Activated CD4-positive, alpha-beta T cell treated with anti-CD3 and anti-CD28 coated beads, Interleukin-2, amount 10 ng/mL, durations not matched to agents 7 days and 5 days (primary cell): ENCODE results near the gene DCTN1. TPM values are rescaled to one million over a fixed set of nuclear protein-coding genes. Genes with fewer than 3 reads are reported as not detected.
A peak's percentile ranks its signal among the peaks of the same experiment; 100 is the strongest.

Experiments used
- CTCF ChIA-PET: fragments of 350-600 bp; sonication (Branson Sonifier 250); formaldehyde crosslinking; loops from one replicate; lab custom pipeline; 2021; ENCODE audit warnings: antibody characterized with exemption; lab: Charles Lee
- POLR2A ChIA-PET: fragments of 350-600 bp; sonication (Branson Sonifier 250); formaldehyde crosslinking; loops from one replicate; lab custom pipeline; 2021; ENCODE audit warnings: antibody characterized with exemption; lab: Charles Lee
- DNase-seq: peaks from one replicate; pipeline ENCODE4 v3.0.0-alpha.2; 2020
- H3K27ac Mint-ChIP-seq: one replicate; pipeline ENCODE4 v1.8.0; 2021; ENCODE audit warnings: mild to moderate bottlenecking, moderate library complexity, mixed read lengths
- H3K27me3 Mint-ChIP-seq: one replicate; pipeline ENCODE4 v1.8.0; 2021; ENCODE audit warnings: mixed read lengths
- H3K36me3 Mint-ChIP-seq: one replicate; pipeline ENCODE4 v1.8.0; 2021; ENCODE audit warnings: low read depth, mixed read lengths
- H3K4me1 Mint-ChIP-seq: one replicate; pipeline ENCODE4 v1.8.0; 2021; ENCODE audit warnings: mixed read lengths
- H3K4me3 Mint-ChIP-seq: one replicate; pipeline ENCODE4 v1.8.0; 2021; ENCODE audit warnings: mild to moderate bottlenecking, moderate library complexity, mixed read lengths
- H3K9me3 Mint-ChIP-seq: one replicate; pipeline ENCODE4 v1.8.0; 2021; ENCODE audit warnings: mixed read lengths
- total RNA-seq, 2 experiments: library from RNA; stranded (reverse); gene quantifications; one replicate each; pipeline ENCODE4 v1.2.3, GENCODE V29; 2021

Gene DCTN1
- total RNA-seq, 2 experiments from 2014 or later = 106 to 132 TPM

DNA sequence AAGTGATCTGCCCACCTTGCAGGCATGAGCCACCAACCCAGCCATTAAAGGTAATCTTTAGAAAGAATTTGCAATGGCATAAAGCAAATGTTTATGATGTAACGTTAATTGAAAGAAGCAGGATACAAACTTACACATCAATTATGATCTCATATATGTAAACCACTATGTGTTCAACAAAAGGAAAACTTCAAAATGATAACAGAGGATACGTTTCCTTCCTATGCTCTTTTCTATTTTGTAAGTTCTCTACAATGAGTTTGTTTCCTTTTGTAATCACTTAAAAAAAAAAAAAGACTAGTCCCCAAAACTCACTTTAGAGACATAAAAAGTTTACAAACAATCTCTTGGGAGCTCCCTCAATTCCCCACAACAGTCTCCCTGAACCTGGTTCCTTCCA lies 39.9 kb upstream of the DCTN1 start:
- no peak for DNase-seq
- CTCF ChIA-PET = interaction anchor here (0.6 to 2.3 kb wide), 2 partner anchors 29 to 394 kb away, joined by 4 to 7 read pairs; no protein-coding TSS in a partner anchor
- POLR2A ChIA-PET = no interaction called here
- Mint-ChIP-seq H3K4me1 (peaks cover 47% of the 10 kb centered on the region), H3K27me3 (peaks cover 2% of the 10 kb centered on the region), H3K36me3 (peaks cover 18% of the 10 kb centered on the region), H3K27ac (peak overlapping the region; percentile 65), H3K4me3 (peak overlapping the region; percentile 97), H3K9me3 (no peaks in the 10 kb centered on the region)

GRCh38 chr2:74419345-74419744 lies 39.2 kb upstream of the DCTN1 start:
- Mint-ChIP-seq H3K9me3 (no peaks in the 10 kb centered on the region), H3K36me3 (peaks cover 13% of the 10 kb centered on the region), H3K27me3 (peaks cover 2% of the 10 kb centered on the region), H3K4me3 (no peak overlapping the region), H3K27ac (no peak overlapping the region), H3K4me1 (peaks cover 47% of the 10 kb centered on the region)
- ChIA-PET POLR2A (no interaction called here), CTCF (interaction anchor here (0.6 to 2.3 kb wide), 4 partner anchors 28 to 688 kb away, joined by 3 to 7 read pairs (median 4); no protein-coding TSS in a partner anchor)
- no peak for DNase-seq

GRCh38 chr2:74418312-74418711 lies 38.2 kb upstream of the DCTN1 start:
- ChIA-PET CTCF (interaction anchor here (0.6 kb wide), 2 partner anchors 11 to 219 kb away, joined by 3 read pairs; no protein-coding TSS in a partner anchor), POLR2A (no interaction called here)
- Mint-ChIP-seq H3K27ac (no peak overlapping the region), H3K4me3 (no peak overlapping the region), H3K36me3 (peaks cover 12% of the 10 kb centered on the region), H3K27me3 (peaks cover 2% of the 10 kb centered on the region), H3K9me3 (no peaks in the 10 kb centered on the region), H3K4me1 (peaks cover 49% of the 10 kb centered on the region)
- DNase-seq = no peak

- H3K27ac Mint-ChIP-seq = peak overlapping the region; percentile 19
- peaks cover 2% of the 10 kb centered on the region for H3K27me3 Mint-ChIP-seq
- ChIA-PET CTCF (no interaction called here), POLR2A (no interaction called here)
- no peak overlapping the region for H3K4me3 Mint-ChIP-seq
- H3K36me3 Mint-ChIP-seq = peaks cover 6% of the 10 kb centered on the region
- H3K9me3 Mint-ChIP-seq = no peaks in the 10 kb centered on the region
- no peak for DNase-seq
- peaks cover 47% of the 10 kb centered on the region for H3K4me1 Mint-ChIP-seq
Observed at GRCh38 chr2:74417763-74418162, 37.7 kb upstream of the DCTN1 start.

DNA sequence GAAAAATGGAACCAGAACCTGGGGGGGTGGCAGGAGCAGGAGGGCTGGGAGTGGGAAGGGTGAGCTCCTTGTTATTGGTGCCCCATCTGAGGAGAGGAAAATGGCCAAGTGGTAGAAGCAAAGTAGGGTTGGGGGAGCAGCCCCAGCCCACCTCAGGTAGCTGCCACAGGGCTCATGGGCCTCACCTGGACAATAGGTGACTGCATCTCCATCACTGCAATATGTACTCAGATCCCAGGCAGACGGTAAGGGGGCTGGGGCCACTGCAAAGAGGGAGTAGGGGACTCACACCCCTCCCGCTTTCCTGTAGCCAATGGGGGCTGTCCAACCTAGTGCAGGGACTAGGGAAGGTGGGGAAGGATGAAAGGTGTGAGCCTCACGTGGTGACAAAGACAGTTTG lies 37.1 kb upstream of the DCTN1 start:
- Mint-ChIP-seq H3K4me1 (peaks cover 43% of the 10 kb centered on the region), H3K27ac (peak overlapping the region; percentile 19), H3K36me3 (peaks cover 5% of the 10 kb centered on the region), H3K4me3 (no peak overlapping the region), H3K27me3 (peaks cover 2% of the 10 kb centered on the region), H3K9me3 (no peaks in the 10 kb centered on the region)
- CTCF ChIA-PET = no interaction called here
- POLR2A ChIA-PET = no interaction called here
- no peak for DNase-seq

DNA sequence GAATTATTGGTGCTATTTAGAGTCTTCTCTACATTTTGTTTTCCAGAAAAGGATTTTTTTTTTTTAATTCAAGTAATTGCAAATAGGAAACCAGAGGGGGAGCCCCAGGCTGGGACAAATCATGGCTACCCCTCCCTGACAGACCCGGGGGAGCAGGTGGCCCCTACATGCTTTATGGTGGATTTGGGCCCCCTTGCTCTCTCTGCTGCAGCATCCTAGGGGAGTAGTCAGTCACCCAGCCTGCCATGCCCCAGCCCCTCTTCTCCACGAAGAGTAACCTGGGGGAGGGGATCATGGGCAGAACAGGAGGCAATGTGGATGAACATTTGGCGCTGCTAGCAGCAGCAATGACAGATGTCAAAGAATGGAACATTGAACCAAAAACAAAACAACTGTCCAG lies 36.7 kb upstream of the DCTN1 start:
- Mint-ChIP-seq H3K27ac (peak overlapping the region; percentile 19), H3K9me3 (no peaks in the 10 kb centered on the region), H3K4me3 (no peak overlapping the region), H3K27me3 (peaks cover 2% of the 10 kb centered on the region), H3K4me1 (peaks cover 38% of the 10 kb centered on the region), H3K36me3 (peaks cover under 1% of the 10 kb centered on the region)
- no peak for DNase-seq
- ChIA-PET CTCF (interaction anchor here (1.4 kb wide), 1 partner anchor 25 kb away, joined by 3 read pairs; no protein-coding TSS in a partner anchor), POLR2A (no interaction called here)

DNA sequence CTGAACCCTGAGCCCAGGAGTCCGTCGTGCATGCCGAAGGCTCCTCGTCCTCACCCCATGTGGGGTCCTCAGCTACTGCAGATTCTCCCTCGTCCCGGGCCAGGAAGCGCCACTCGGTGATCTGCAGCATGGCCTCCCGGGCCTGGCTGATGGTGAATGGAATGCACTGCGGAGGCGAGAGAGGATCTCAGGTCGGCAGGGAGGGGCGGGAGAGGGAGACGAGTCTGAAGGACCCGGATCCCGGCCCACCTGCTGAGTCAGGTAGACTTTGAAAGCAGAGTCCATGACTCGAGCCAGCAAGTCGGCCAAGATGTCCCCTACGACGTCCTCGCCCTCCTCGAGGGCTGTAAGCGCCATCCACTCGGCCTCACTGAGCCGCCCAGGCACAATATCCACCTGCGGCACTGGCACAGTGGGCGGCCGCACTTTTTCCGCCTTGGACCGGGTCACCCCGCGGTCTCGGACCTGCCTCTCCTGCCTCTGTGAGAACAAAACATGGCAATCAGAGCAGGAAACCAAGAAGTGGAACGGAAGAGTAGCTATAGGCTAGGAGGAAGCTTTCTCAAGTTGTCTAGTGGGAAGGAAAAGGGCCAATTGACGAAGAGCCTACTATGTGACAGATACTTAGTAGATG lies 35.8 kb upstream of the DCTN1 start:
- DNase-seq = no peak
- Mint-ChIP-seq H3K36me3 (no peaks in the 10 kb centered on the region), H3K4me3 (peak overlapping the region; percentile 69), H3K4me1 (peaks cover 33% of the 10 kb centered on the region), H3K27me3 (peaks cover 2% of the 10 kb centered on the region), H3K9me3 (no peaks in the 10 kb centered on the region), H3K27ac (peak overlapping the region; percentile 84)
- ChIA-PET CTCF (interaction anchor here (1.4 kb wide), 1 partner anchor 24 kb away, joined by 3 read pairs; no protein-coding TSS in a partner anchor), POLR2A (no interaction called here)

DNA sequence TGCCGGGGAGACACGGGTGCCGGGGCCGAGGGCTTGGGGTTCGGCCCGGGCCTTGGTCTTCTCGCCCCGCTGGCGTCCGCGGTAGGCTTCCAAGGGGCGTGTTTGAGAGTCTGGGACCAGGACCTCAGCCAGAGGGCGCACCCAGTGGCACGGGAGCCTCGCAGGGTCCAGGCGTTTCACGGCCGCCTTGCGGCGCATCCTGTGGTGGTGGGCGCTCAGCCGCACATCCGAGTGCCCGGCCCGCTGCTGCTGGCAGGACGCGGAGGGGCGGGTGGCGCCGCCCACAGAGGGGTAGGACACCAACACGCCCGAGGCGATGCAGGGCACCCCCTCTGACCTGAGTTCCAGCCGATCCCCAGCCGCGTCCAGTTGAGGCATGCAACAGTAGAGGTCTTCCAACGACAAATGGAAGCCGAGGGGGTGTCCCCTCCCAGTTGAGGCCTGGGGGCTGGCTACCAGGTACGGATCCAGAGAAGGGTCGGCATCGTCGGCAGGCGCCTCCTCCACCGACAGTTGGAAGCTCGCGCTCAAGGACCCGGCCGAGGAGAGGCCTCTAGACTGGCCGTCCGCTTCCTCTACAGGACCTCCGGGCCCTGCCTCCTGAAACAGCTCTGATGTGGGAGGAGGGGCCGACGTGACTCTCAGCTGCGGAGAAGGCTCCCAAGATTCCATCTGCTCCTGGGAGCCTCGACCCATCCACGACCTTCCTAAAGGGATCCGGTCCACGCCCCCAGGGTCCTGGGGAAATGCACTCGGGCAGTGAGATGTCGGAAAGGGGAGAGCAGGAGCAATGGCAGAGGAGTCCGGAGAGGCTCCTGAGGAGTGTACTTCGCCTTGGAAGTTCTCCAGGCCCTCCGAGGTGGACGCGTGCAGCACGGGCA lies 35.0 kb upstream of the DCTN1 start:
- Mint-ChIP-seq H3K9me3 (no peaks in the 10 kb centered on the region), H3K27me3 (no peaks in the 10 kb centered on the region), H3K4me3 (peak overlapping the region; percentile 69), H3K4me1 (peaks cover 27% of the 10 kb centered on the region), H3K27ac (peak overlapping the region; percentile 84), H3K36me3 (no peaks in the 10 kb centered on the region)
- ChIA-PET POLR2A (no interaction called here), CTCF (interaction anchor here (1.4 kb wide), 1 partner anchor 23 kb away, joined by 3 read pairs; no protein-coding TSS in a partner anchor)
- peak; percentile 13 for DNase-seq

DNA sequence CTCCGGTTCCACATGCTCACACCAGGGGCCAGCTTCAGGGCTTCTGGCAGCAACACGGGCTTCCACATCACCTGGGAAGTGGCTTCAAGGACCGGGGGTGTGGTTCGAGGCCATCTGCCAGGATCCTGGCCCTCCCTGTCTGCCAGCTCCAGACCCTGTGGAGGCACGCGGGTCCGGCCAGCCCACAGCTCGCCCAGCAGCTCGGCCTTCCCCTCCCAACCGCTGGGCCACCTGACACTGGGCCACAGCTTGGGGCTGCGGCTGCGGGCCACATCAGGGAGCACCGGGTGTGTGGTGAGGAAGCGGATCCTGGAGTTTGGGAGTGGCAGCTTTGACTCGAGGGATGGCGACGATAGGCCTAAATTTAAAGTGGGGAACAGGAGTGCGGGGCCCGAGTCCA lies 34.3 kb upstream of the DCTN1 start:
- CTCF ChIA-PET = interaction anchor here (0.8 kb wide), 1 partner anchor 15 kb away, joined by 3 read pairs; no protein-coding TSS in a partner anchor

DNA sequence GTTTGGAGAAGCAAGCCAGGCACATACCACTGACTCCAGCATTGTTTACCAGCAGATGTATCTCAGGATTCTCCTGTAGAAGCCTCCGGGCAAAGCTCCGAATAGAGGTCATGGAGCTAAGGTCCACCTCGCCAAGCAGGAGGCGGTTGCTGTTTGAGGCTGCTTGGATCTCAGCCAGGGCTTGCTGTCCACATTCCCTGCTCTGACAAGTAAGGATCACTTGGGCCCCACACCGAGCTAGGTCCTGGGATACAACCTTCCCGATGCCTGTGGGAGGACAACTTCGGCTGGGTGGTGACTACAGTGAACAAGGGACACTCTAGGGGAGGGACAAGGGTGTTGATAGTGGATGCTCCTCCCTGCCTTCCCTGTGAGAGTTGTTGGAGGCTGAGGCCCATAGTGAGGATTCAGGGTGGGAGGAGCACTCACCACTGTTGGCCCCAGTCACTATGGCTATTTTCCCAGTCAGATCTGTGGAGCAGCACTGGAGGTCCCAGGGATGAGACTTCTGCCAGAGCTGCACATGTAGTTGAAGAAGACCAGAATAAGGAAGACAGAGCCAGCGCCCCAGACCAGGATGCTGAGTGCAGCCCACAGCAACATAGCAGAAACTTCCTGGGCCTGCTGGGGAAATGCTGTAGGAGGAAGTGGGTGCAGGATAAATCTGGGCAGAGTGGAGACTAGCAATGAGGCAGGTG lies 33.0 kb upstream of the DCTN1 start:
- peaks cover 7% of the 10 kb centered on the region for H3K27me3 Mint-ChIP-seq
- peaks cover 23% of the 10 kb centered on the region for H3K4me1 Mint-ChIP-seq
- no peak overlapping the region for H3K4me3 Mint-ChIP-seq
- no peaks in the 10 kb centered on the region for H3K9me3 Mint-ChIP-seq
- ChIA-PET CTCF (interaction anchor here (1.1 to 1.3 kb wide), 3 partner anchors 9 to 78 kb away, joined by 3 read pairs; no protein-coding TSS in a partner anchor), POLR2A (no interaction called here)
- no peaks in the 10 kb centered on the region for H3K36me3 Mint-ChIP-seq
- no peak for DNase-seq
- no peak overlapping the region for H3K27ac Mint-ChIP-seq

More for the DNA sequence above, 34.3 kb upstream of the DCTN1 start:
- H3K9me3 Mint-ChIP-seq = no peaks in the 10 kb centered on the region
- no peaks in the 10 kb centered on the region for H3K36me3 Mint-ChIP-seq
- POLR2A ChIA-PET = no interaction called here
- no peak overlapping the region for H3K27ac Mint-ChIP-seq
- peaks cover 1% of the 10 kb centered on the region for H3K27me3 Mint-ChIP-seq
- peaks cover 23% of the 10 kb centered on the region for H3K4me1 Mint-ChIP-seq
- no peak for DNase-seq
- peak overlapping the region; percentile 48 for H3K4me3 Mint-ChIP-seq

DNA sequence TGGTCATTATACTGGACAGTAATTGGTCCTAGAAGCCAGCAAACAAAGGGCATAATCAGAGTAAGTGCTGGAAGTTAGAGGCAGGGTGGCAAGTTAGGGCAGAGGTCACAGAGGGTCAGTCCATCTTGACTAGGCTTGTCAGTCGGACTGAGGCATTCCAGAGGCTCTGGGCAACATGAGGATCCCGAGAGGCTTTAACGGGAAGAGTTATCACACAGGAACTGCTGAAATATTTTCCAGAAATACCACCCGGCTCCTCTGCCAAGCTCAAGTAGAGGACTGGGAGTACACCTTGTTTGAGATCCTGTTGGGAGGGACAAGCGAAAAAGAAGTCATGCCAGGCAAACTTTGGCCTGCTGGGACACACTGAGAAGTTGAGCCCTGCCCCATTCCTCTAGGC lies 27.6 kb upstream of the DCTN1 start:
- Mint-ChIP-seq H3K27me3 (peaks cover 18% of the 10 kb centered on the region), H3K9me3 (no peaks in the 10 kb centered on the region), H3K4me1 (peaks cover 2% of the 10 kb centered on the region), H3K36me3 (no peaks in the 10 kb centered on the region), H3K4me3 (no peak overlapping the region), H3K27ac (no peak overlapping the region)
- ChIA-PET CTCF (interaction anchor here (0.6 to 1.4 kb wide), 3 partner anchors 11 to 50 kb away, joined by 3 to 4 read pairs (median 3); no protein-coding TSS in a partner anchor), POLR2A (no interaction called here)
- DNase-seq = no peak

GRCh38 chr2:74406035-74406434 lies 25.9 kb upstream of the DCTN1 start:
- Mint-ChIP-seq H3K27me3 (peaks cover 21% of the 10 kb centered on the region), H3K9me3 (no peaks in the 10 kb centered on the region)
- CTCF ChIA-PET = interaction anchor here (0.8 kb wide), 1 partner anchor 15 kb away, joined by 3 read pairs; the partner anchor contains the start of genes C2orf81 and WDR54

More at GRCh38 chr2:74406035-74406434, 25.9 kb upstream of the DCTN1 start:
- no peak for DNase-seq
- POLR2A ChIA-PET = no interaction called here
- Mint-ChIP-seq H3K36me3 (no peaks in the 10 kb centered on the region), H3K4me3 (no peak overlapping the region), H3K27ac (no peak overlapping the region), H3K4me1 (peaks cover 2% of the 10 kb centered on the region)
